Frontal cortex (tissue), 4 donors: ENCODE results near the gene KCNC1. TPM values are rescaled to one million over a fixed set of nuclear protein-coding genes. Genes with fewer than 3 reads are reported as not detected.

ENCODE experiments used
- DNase-seq, 2 donors: peaks; one replicate each; pipeline ENCODE4 v3.0.0; 2012; ENCODE audit warnings: low spot score in 2 of 2
- FAIRE-seq: peaks from 2 replicates; lab custom pipeline; 2012; peaks lifted over from hg19 to GRCh38; lab: Jason Lieb, UNC
- total RNA-seq: library from RNA; depleted of rRNA; stranded (reverse); fragments of >200 nt; gene quantifications from one replicate; pipeline ENCODE4 v1.2.3, GENCODE V29; 2014
- donor health status: control.
- donor health status: control.
- donor health status: control.

Gene KCNC1
- total RNA-seq, 1 donor from 2014 or later = 5.3 TPM

GRCh38 chr11:17810041-17810440, 75.5 kb downstream of the KCNC1 start:
- DNase-seq (no peak), FAIRE-seq (no peak)

- no peak for FAIRE-seq
- no peak for DNase-seq
Measured at GRCh38 chr11:17810746-17811145, 76.2 kb downstream of the KCNC1 start.

GRCh38 chr11:17811352-17811751, 76.8 kb downstream of the KCNC1 start:
- DNase-seq (no peak), FAIRE-seq (no peak)

GRCh38 chr11:17812091-17812864, 77.7 kb downstream of the KCNC1 start:
- FAIRE-seq (no peak), DNase-seq (no peak)

GRCh38 chr11:17812865-17813187, 78.2 kb downstream of the KCNC1 start:
- no peak for DNase-seq
- no peak for FAIRE-seq

GRCh38 chr11:17813391-17814059, 78.9 kb downstream of the KCNC1 start:
- DNase-seq = no peak
- FAIRE-seq = no peak

- DNase-seq (no peak), FAIRE-seq (no peak)
Measured at GRCh38 chr11:17814546-17814945, 80.0 kb downstream of the KCNC1 start.

GRCh38 chr11:17816232-17816931, 81.8 kb downstream of the KCNC1 start:
- FAIRE-seq = no peak
- DNase-seq = no peak

GRCh38 chr11:17821648-17822400, 87.2 kb downstream of the KCNC1 start:
- FAIRE-seq (no peak), DNase-seq (no peak)

GRCh38 chr11:17822401-17822781, 87.8 kb downstream of the KCNC1 start:
- FAIRE-seq (no peak), DNase-seq (no peak)

GRCh38 chr11:17827006-17827405, 92.4 kb downstream of the KCNC1 start:
- DNase-seq (no peak), FAIRE-seq (no peak)

- DNase-seq (no peak), FAIRE-seq (no peak)
Measured at GRCh38 chr11:17828311-17828751, 93.8 kb downstream of the KCNC1 start.

- no peak for FAIRE-seq
- no peak for DNase-seq
Measured at GRCh38 chr11:17831228-17831627, 96.6 kb downstream of the KCNC1 start.

GRCh38 chr11:17831883-17832282, 97.3 kb downstream of the KCNC1 start:
- no peak for DNase-seq
- no peak for FAIRE-seq

Other genes with a start within 250 kb of the KCNC1 start
- gene USH1C, start 190.4 kb upstream of the KCNC1 start, total RNA-seq = not detected
- gene OTOG, start 187.5 kb upstream of the KCNC1 start, total RNA-seq = under 0.01 TPM
- not detected for gene MYOD1, start 15.2 kb upstream of the KCNC1 start, total RNA-seq